ENCODE results near the gene SMCO4. TPM values are rescaled to one million over a fixed set of nuclear protein-coding genes. Genes with fewer than 3 reads are reported as not detected.

Gene SMCO4
- total RNA-seq, 1 experiment from 2014 or later = 23.0 TPM

GRCh38 chr11:93501856-93502255 is 41.3 kb downstream of the SMCO4 start:
- TF ChIP-seq CTCF (conservative IDR thresholded peaks at IDR 0.05) = no peak
- no peak for TF ChIP-seq EZH2 (IDR thresholded peaks at IDR 0.05; ENCODE audit: low read depth)

GRCh38 chr11:93500759-93501158 is 42.4 kb downstream of the SMCO4 start:
- H4K20me1 ChIP-seq (ENCODE audit: insufficient read depth) = no peaks in the 10 kb centered on the region
- no peaks in the 10 kb centered on the region for H3K9me3 ChIP-seq (ENCODE audit: insufficient read depth, low read depth)
- H3K4me1 ChIP-seq (replicated peaks; ENCODE audit: insufficient read depth) = no peaks in the 10 kb centered on the region
- H3K27me3 ChIP-seq (ENCODE audit: insufficient read depth, low read depth) = no peaks in the 10 kb centered on the region
- H2AFZ ChIP-seq = no peak overlapping the region
- H3K79me2 ChIP-seq (ENCODE audit: low read depth) = no peaks in the 10 kb centered on the region
- H3K36me3 ChIP-seq (ENCODE audit: low read depth) = no peaks in the 10 kb centered on the region
- no TSS peak for BruUV-seq (replicated peaks)
- ChIA-PET CTCF (no interaction called here), POLR2A (ENCODE audit: unreplicated experiment) (interaction anchor here (0.6 kb wide), 1 partner anchor 207 kb away, joined by 4 read pairs; no protein-coding TSS in a partner anchor)
- intact Hi-C loops (cut with micrococcal nuclease; ENCODE audit: unreplicated experiment) = no loop called here
- H3K9me2 ChIP-seq (ENCODE audit: insufficient read depth) = no peaks in the 10 kb centered on the region
- no peak overlapping the region for H3K4me2 ChIP-seq
- H3F3A ChIP-seq (ENCODE audit: insufficient read depth, low read depth) = no peaks in the 10 kb centered on the region
- no peak overlapping the region for H3K27ac ChIP-seq
- no peak overlapping the region for H3K4me3 ChIP-seq
- TF ChIP-seq CTCF (conservative IDR thresholded peaks at IDR 0.05) = no peak
- TF ChIP-seq EZH2 (IDR thresholded peaks at IDR 0.05; ENCODE audit: low read depth) = no peak
- DNase-seq = no peak

More at GRCh38 chr11:93501856-93502255, 41.3 kb downstream of the SMCO4 start:
- H3K4me1 ChIP-seq (replicated peaks; ENCODE audit: insufficient read depth) = no peaks in the 10 kb centered on the region
- H3K9me3 ChIP-seq (ENCODE audit: insufficient read depth, low read depth) = no peaks in the 10 kb centered on the region
- ChIA-PET POLR2A (ENCODE audit: unreplicated experiment) (no interaction called here), CTCF (no interaction called here)
- H3K27me3 ChIP-seq (ENCODE audit: insufficient read depth, low read depth) = no peaks in the 10 kb centered on the region
- H3K79me2 ChIP-seq (ENCODE audit: low read depth) = no peaks in the 10 kb centered on the region
- H2AFZ ChIP-seq = no peak overlapping the region
- no peaks in the 10 kb centered on the region for H3K36me3 ChIP-seq (ENCODE audit: low read depth)
- H3K4me2 ChIP-seq = no peak overlapping the region
- intact Hi-C loops (cut with micrococcal nuclease; ENCODE audit: unreplicated experiment) = no loop called here
- BruUV-seq (replicated peaks) = no TSS peak
- H4K20me1 ChIP-seq (ENCODE audit: insufficient read depth) = no peaks in the 10 kb centered on the region
- DNase-seq = no peak
- no peaks in the 10 kb centered on the region for H3K9me2 ChIP-seq (ENCODE audit: insufficient read depth)
- no peak overlapping the region for H3K27ac ChIP-seq
- no peaks in the 10 kb centered on the region for H3F3A ChIP-seq (ENCODE audit: insufficient read depth, low read depth)
- H3K4me3 ChIP-seq = no peak overlapping the region

- Histone ChIP-seq H3K27me3 (ENCODE audit: insufficient read depth, low read depth) (no peaks in the 10 kb centered on the region), H3K9me3 (ENCODE audit: insufficient read depth, low read depth) (no peaks in the 10 kb centered on the region), H3K79me2 (ENCODE audit: low read depth) (no peaks in the 10 kb centered on the region), H3K4me2 (no peak overlapping the region), H3K27ac (no peak overlapping the region), H3K4me3 (no peak overlapping the region), H3K9me2 (ENCODE audit: insufficient read depth) (no peaks in the 10 kb centered on the region), H3K4me1 (replicated peaks; ENCODE audit: insufficient read depth) (no peaks in the 10 kb centered on the region), H4K20me1 (ENCODE audit: insufficient read depth) (no peaks in the 10 kb centered on the region), H3F3A (ENCODE audit: insufficient read depth, low read depth) (no peaks in the 10 kb centered on the region), H2AFZ (no peak overlapping the region), H3K36me3 (ENCODE audit: low read depth) (no peaks in the 10 kb centered on the region)
- intact Hi-C loops (cut with micrococcal nuclease; ENCODE audit: unreplicated experiment) = no loop called here
- BruUV-seq (replicated peaks) = no TSS peak
- TF ChIP-seq CTCF (conservative IDR thresholded peaks at IDR 0.05) (no peak), EZH2 (IDR thresholded peaks at IDR 0.05; ENCODE audit: low read depth) (no peak)
- ChIA-PET POLR2A (ENCODE audit: unreplicated experiment) (no interaction called here), CTCF (no interaction called here)
- no peak for DNase-seq
These were observed 44.5 kb downstream of the SMCO4 start for GRCh38 chr11:93498641-93499040.
